PC-9 (cell line): ENCODE results near the gene HNRNPLL. TPM values are rescaled to one million over a fixed set of nuclear protein-coding genes. Genes with fewer than 3 reads are reported as not detected.
"Not testable (repeated sequence)": the region's sequence is repeated elsewhere in the genome, so short reads cannot be mapped to it uniquely, and the experiment has no call there.

Experiments used
- BruUV-seq: library from RNA; stranded (reverse); fragments of 400-500 nt; replicated peaks from 2 replicates; lab custom pipeline; 2021; lab: Mats Ljungman, UMichigan
- CTCF ChIA-PET: fragments of 300-600 bp; sonication (Branson Sonifier 250); formaldehyde crosslinking; loops from one replicate; lab custom pipeline; 2022; ENCODE audit warnings: antibody characterized with exemption; lab: Charles Lee
- POLR2A ChIA-PET: fragments of 300-600 bp; sonication (Branson Sonifier 250); formaldehyde crosslinking; loops from one replicate; lab custom pipeline; 2022; ENCODE audit warnings: antibody characterized with exemption; ENCODE audit not compliant: unreplicated experiment; lab: Charles Lee
- DNase-seq, 2 experiments: peaks; one replicate each; pipeline versions ENCODE4 v3.0.0 to v3.0.0-alpha.2; 2015 to 2022; ENCODE audit warnings: mixed read lengths in 1 of 2
- H2AFZ ChIP-seq: fragments of 200-600 bp; sonication (generic); 2 replicates; pipeline ENCODE4 v1.8.1; 2017; ENCODE audit warnings: antibody characterized with exemption
- H3F3A ChIP-seq: fragments of 200-600 bp; sonication (generic); 2 replicates; pipeline ENCODE4 v1.8.1; 2017; ENCODE audit warnings: antibody characterized with exemption, mild to moderate bottlenecking, low read depth; ENCODE audit not compliant: insufficient read depth
- H3K27ac ChIP-seq: fragments of 200-600 bp; sonication (generic); 2 replicates; pipeline ENCODE4 v1.6.1; 2016; ENCODE audit warnings: mixed run types
- H3K27me3 ChIP-seq: fragments of 200-600 bp; sonication (generic); 2 replicates; pipeline ENCODE4 v1.6.1; 2016; ENCODE audit warnings: low read depth, mixed run types; ENCODE audit not compliant: insufficient read depth
- H3K36me3 ChIP-seq: fragments of 200-600 bp; sonication (generic); 2 replicates; pipeline ENCODE4 v1.6.1; 2016; ENCODE audit warnings: low read depth, mixed run types
- H3K4me1 ChIP-seq: fragments of 200-600 bp; sonication (generic); replicated peaks from 2 replicates; pipeline ENCODE4 v1.6.1; 2016; ENCODE audit warnings: mixed run types; ENCODE audit not compliant: insufficient read depth
- H3K4me2 ChIP-seq: fragments of 200-600 bp; sonication (generic); 2 replicates; pipeline ENCODE4 v1.6.1; 2017; ENCODE audit warnings: mixed run types
- H3K4me3 ChIP-seq: fragments of 200-600 bp; sonication (generic); 2 replicates; pipeline ENCODE4 v1.6.1; 2016; ENCODE audit warnings: mixed run types
- H3K79me2 ChIP-seq: fragments of 200-600 bp; sonication (generic); 2 replicates; pipeline ENCODE4 v1.6.1; 2017; ENCODE audit warnings: low read depth, mixed run types
- H3K9me2 ChIP-seq: fragments of 200-600 bp; sonication (generic); 2 replicates; pipeline ENCODE4 v1.8.1; 2017; ENCODE audit warnings: mild to moderate bottlenecking; ENCODE audit not compliant: insufficient read depth
- H3K9me3 ChIP-seq: fragments of 200-600 bp; sonication (generic); 2 replicates; pipeline ENCODE4 v1.8.1; 2016; ENCODE audit warnings: low read depth; ENCODE audit not compliant: insufficient read depth
- H4K20me1 ChIP-seq: fragments of 200-600 bp; sonication (generic); 2 replicates; pipeline ENCODE4 v1.8.1; 2017; ENCODE audit not compliant: insufficient read depth
- EZH2 ChIP-seq: fragments of 200-600 bp; sonication (generic); IDR thresholded peaks from 2 replicates; pipeline ENCODE4 v1.8.0; 2017; ENCODE audit warnings: antibody characterized with exemption, low read depth
- intact Hi-C: fragments of 100-400 bp; cut with micrococcal nuclease; formaldehyde crosslinking; loops from one replicate; pipeline ENCODE4 v1.10.0; 2022; ENCODE audit not compliant: unreplicated experiment
- total RNA-seq: library from RNA; stranded (reverse); gene quantifications from 2 replicates; pipeline ENCODE4 v1.2.3, GENCODE V29; 2021
- TF ChIP-seq, protein P1 (sequence below): fragments of 200-600 bp; sonication (generic); conservative IDR thresholded peaks from 2 replicates; pipeline ENCODE4 v1.6.1; 2017; ENCODE audit warnings: mixed run types, antibody characterized with exemption, mild to moderate bottlenecking, moderate library complexity

The HNRNPLL gene
- total RNA-seq, 1 experiment from 2014 or later, result 38.1 TPM

DNA sequence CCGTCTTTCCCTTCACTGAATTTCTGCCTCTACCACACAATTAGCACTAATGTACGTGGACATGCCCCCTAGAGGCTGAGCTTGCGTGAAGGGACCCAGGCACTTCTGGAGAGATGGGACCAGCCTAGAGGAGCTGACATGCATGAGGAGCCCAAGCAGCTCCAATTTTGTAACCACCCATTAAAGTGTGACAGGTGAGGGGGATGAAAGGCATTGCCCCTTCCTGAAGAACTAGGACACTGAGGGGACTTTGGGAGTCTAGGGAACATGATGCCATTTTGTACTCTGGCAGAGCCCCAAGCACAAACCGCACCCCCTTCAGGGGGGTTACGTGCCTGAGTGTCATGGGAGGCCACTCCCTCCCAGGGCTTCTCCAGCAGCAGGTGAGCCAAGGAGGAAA lies 63.6 kb downstream of the HNRNPLL start:
- Histone ChIP-seq H4K20me1 (no peaks in the 10 kb centered on the region), H3K4me1 (0 out of 2 replicates have a peak, but pooled peaks cover 7% of the 10 kb centered on the region), H3K79me2 (no peaks in the 10 kb centered on the region), H3F3A (peaks cover 4% of the 10 kb centered on the region; the same call in 1 of the 2 replicates), H2AFZ (no peak overlapping the region), H3K4me2 (no peak overlapping the region), H3K9me2 (no peaks in the 10 kb centered on the region), H3K27ac (no peak overlapping the region), H3K9me3 (no peaks in the 10 kb centered on the region), H3K36me3 (no peaks in the 10 kb centered on the region), H3K4me3 (no peak overlapping the region), H3K27me3 (no peaks in the 10 kb centered on the region)
- CTCF ChIA-PET, result interaction anchor here (0.5 kb wide), 1 partner anchor 26 kb away, joined by 3 read pairs; no protein-coding TSS in a partner anchor
- DNase-seq, result no peak
- no TSS peak for BruUV-seq
- TF ChIP-seq EZH2, result no peak
- TF ChIP-seq, protein P1, sequence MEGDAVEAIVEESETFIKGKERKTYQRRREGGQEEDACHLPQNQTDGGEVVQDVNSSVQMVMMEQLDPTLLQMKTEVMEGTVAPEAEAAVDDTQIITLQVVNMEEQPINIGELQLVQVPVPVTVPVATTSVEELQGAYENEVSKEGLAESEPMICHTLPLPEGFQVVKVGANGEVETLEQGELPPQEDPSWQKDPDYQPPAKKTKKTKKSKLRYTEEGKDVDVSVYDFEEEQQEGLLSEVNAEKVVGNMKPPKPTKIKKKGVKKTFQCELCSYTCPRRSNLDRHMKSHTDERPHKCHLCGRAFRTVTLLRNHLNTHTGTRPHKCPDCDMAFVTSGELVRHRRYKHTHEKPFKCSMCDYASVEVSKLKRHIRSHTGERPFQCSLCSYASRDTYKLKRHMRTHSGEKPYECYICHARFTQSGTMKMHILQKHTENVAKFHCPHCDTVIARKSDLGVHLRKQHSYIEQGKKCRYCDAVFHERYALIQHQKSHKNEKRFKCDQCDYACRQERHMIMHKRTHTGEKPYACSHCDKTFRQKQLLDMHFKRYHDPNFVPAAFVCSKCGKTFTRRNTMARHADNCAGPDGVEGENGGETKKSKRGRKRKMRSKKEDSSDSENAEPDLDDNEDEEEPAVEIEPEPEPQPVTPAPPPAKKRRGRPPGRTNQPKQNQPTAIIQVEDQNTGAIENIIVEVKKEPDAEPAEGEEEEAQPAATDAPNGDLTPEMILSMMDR, result no peak
- POLR2A ChIA-PET, result no interaction called here
- intact Hi-C loops, result no loop called here

DNA sequence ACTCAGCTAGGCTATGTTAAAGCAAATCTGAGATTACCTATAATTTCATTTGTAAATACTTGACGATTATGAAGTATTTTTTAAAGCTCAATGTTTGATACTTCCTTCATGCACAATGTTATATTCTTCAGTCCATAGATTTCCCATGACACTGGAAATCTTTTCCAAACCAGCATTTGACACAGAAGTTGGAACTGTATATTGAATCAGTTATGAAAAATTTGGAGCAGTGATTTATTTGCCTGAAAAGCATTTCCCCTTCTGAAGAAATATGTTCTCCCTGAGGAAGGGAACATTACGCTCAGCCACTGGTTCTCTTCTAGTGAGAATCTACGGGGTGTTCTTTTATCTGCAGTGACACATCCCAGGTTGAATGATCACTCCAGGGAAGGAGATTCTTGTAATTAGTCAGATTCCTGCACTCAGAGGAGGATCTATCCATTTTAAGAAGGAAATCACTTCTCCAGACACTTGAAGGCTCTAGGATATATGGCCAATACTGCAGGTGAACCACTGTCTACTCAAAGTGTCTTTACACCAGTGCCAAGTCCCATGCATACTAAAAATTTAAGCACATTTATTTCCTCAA lies 64.7 kb downstream of the HNRNPLL start:
- POLR2A ChIA-PET, result no interaction called here
- Histone ChIP-seq H3K4me3 (no peak overlapping the region), H3K36me3 (no peaks in the 10 kb centered on the region), H3K79me2 (no peaks in the 10 kb centered on the region), H3K27ac (no peak overlapping the region), H3K9me3 (no peaks in the 10 kb centered on the region), H3K9me2 (no peaks in the 10 kb centered on the region), H3K27me3 (no peaks in the 10 kb centered on the region), H2AFZ (no peak overlapping the region), H3F3A (no peaks in the 10 kb centered on the region), H3K4me1 (0 out of 2 replicates have a peak, but pooled peaks cover 6% of the 10 kb centered on the region), H3K4me2 (no peak overlapping the region), H4K20me1 (no peaks in the 10 kb centered on the region)
- no peak for DNase-seq
- TF ChIP-seq, protein P1, result no peak
- no peak for TF ChIP-seq EZH2
- BruUV-seq, result no TSS peak
- CTCF ChIA-PET, result interaction anchor here (0.5 to 0.6 kb wide), 2 partner anchors 9 to 477 kb away, joined by 3 to 4 read pairs; no protein-coding TSS in a partner anchor
- intact Hi-C loops, result loop anchor here (2.0 kb wide), 1 partner anchor 187 kb away; no protein-coding TSS in a partner anchor

DNA sequence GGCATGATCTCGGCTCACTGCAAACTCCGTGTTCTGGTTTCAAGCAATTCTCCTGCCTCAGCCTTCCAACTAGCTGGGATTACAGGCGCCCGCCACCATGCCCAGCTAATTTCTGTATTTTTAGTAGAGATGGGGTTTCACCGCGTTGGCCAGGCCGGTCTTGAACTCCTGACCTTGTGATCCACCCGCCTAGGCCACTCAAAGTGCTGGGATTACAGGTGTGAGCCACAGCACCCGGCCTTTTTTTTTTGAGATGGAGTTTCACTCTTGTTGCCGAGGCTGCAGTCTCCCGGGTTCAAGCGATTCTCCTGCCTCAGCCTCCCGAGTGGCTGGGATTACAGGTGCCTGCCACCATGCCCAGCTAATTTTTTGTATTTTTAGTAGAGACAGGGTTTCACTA lies 65.4 kb downstream of the HNRNPLL start:
- POLR2A ChIA-PET, H3K4me2 ChIP-seq, H3K9me2 ChIP-seq, DNase-seq, H3F3A ChIP-seq, H3K79me2 ChIP-seq, H2AFZ ChIP-seq, H3K4me1 ChIP-seq, BruUV-seq, H3K27ac ChIP-seq, H3K9me3 ChIP-seq, H3K36me3 ChIP-seq, H3K27me3 ChIP-seq, H4K20me1 ChIP-seq, H3K4me3 ChIP-seq: not testable (repeated sequence)
- intact Hi-C loops, result loop anchor here (2.0 kb wide), 1 partner anchor 188 kb away; no protein-coding TSS in a partner anchor
- CTCF ChIA-PET, result interaction anchor here (0.5 to 0.7 kb wide), 4 partner anchors 171 to 1139 kb away, joined by 3 to 9 read pairs (median 6); no protein-coding TSS in a partner anchor
